HEK293 (cell line): Measurements from ENCODE around the gene PHYKPL.
A peak's percentile ranks its signal among the peaks of the same experiment; 100 is the strongest.

ENCODE experiments used
- CTCF ChIA-PET: fragments of 350-600 bp; formaldehyde crosslinking; extraction: SDS; loops from one replicate; lab custom pipeline; 2021; ENCODE audit warnings: antibody characterized with exemption; lab: Yijun Ruan, JAX
- POLR2A ChIA-PET: fragments of 300-600 bp; formaldehyde crosslinking; extraction: SDS; loops from one replicate; lab custom pipeline; 2020; ENCODE audit warnings: antibody characterized with exemption, inconsistent platforms; lab: Yijun Ruan, JAX
- H3K27ac ChIP-seq: fragments of 200-500 bp; sonication (Bioruptor generic); 2 replicates; pipeline ENCODE4 v1.5.1; 2014; ENCODE audit warnings: low read depth, low read length, control low read depth, inconsistent platforms; ENCODE audit errors: extremely low read depth
- H3K36me3 ChIP-seq, 2 experiments: fragments of 200-500 bp in 1 of 2; sonication (Bioruptor generic) in 1 of 2; 1 replicate in 1 of 2; 2 replicates in 1 of 2; pipeline ENCODE4 v1.5.1; 2014 to 2017; ENCODE audit warnings: inconsistent platforms in 2 of 2, low read length in 2 of 2; ENCODE audit not compliant: control insufficient read depth in 2 of 2, insufficient read depth in 1 of 2
- H3K4me1 ChIP-seq: fragments of 200-500 bp; sonication (Bioruptor generic); 2 replicates; pipeline ENCODE4 v1.5.1; 2014; ENCODE audit warnings: mild to moderate bottlenecking, low read length, inconsistent platforms; ENCODE audit not compliant: control insufficient read depth, insufficient read depth
- H3K4me3 ChIP-seq: 2 replicates; pipeline ENCODE4 v1.5.1; 2011; ENCODE audit warnings: low read depth, mild to moderate bottlenecking, control low read depth, low read length, moderate library complexity
- H3K9me3 ChIP-seq: fragments of 200-500 bp; sonication (Bioruptor generic); 2 replicates; pipeline ENCODE4 v1.5.1; 2014; ENCODE audit warnings: low read depth, low read length, inconsistent platforms; ENCODE audit not compliant: control insufficient read depth, insufficient read depth
- BCL11A ChIP-seq: fragments of 450-650 bp; formaldehyde crosslinking; IDR thresholded peaks from 2 replicates; pipeline ENCODE4 v1.5.1; 2016; ENCODE audit warnings: low read depth, missing biosample characterization, missing genetic modification characterization
- EGR2 ChIP-seq: fragments of 450-650 bp; formaldehyde crosslinking; IDR thresholded peaks from 2 replicates; pipeline ENCODE4 v1.5.1; 2016; ENCODE audit warnings: low read depth, missing biosample characterization, missing genetic modification characterization
- GLI4 ChIP-seq: fragments of 450-650 bp; formaldehyde crosslinking; IDR thresholded peaks from 2 replicates; pipeline ENCODE4 v1.5.1; 2016; ENCODE audit warnings: missing biosample characterization, missing genetic modification characterization
- KLF1 ChIP-seq: fragments of 450-650 bp; formaldehyde crosslinking; IDR thresholded peaks from 2 replicates; pipeline ENCODE4 v1.5.1; 2016; ENCODE audit warnings: missing biosample characterization, missing genetic modification characterization
- KLF17 ChIP-seq: fragments of 450-650 bp; formaldehyde crosslinking; IDR thresholded peaks from 2 replicates; pipeline ENCODE4 v1.5.1; 2016; ENCODE audit warnings: missing biosample characterization, missing genetic modification characterization
- REPIN1 ChIP-seq: fragments of 450-650 bp; formaldehyde crosslinking; IDR thresholded peaks from 2 replicates; pipeline ENCODE4 v1.5.1; 2017; ENCODE audit warnings: missing biosample characterization, missing genetic modification characterization, low read depth
- ZFP3 ChIP-seq: fragments of 450-650 bp; formaldehyde crosslinking; IDR thresholded peaks from 2 replicates; pipeline ENCODE4 v1.5.1; 2016; ENCODE audit warnings: low read depth, missing biosample characterization, missing genetic modification characterization
- ZNF132 ChIP-seq: fragments of 450-650 bp; formaldehyde crosslinking; IDR thresholded peaks from 2 replicates; pipeline ENCODE4 v1.5.1; 2017; ENCODE audit warnings: missing biosample characterization, missing genetic modification characterization, borderline replicate concordance
- ZNF202 ChIP-seq: fragments of 450-650 bp; formaldehyde crosslinking; IDR thresholded peaks from 2 replicates; pipeline ENCODE4 v1.5.1; 2016; ENCODE audit warnings: missing biosample characterization, missing genetic modification characterization, borderline replicate concordance
- ZNF366 ChIP-seq: fragments of 450-650 bp; formaldehyde crosslinking; conservative IDR thresholded peaks from 2 replicates; pipeline ENCODE4 v1.5.1; 2016; ENCODE audit warnings: missing biosample characterization, missing genetic modification characterization
- ZNF398 ChIP-seq: fragments of 450-650 bp; formaldehyde crosslinking; IDR thresholded peaks from 2 replicates; pipeline ENCODE4 v1.5.1; 2017; ENCODE audit warnings: missing biosample characterization, missing genetic modification characterization
- ZNF514 ChIP-seq: fragments of 450-650 bp; formaldehyde crosslinking; IDR thresholded peaks from 2 replicates; pipeline ENCODE4 v1.5.1; 2016; ENCODE audit warnings: missing biosample characterization, missing genetic modification characterization
- ZNF596 ChIP-seq: fragments of 450-650 bp; IDR thresholded peaks from 2 replicates; pipeline ENCODE4 v1.5.0; 2018; ENCODE audit warnings: missing biosample characterization, mild to moderate bottlenecking, missing genetic modification characterization, moderate library complexity
- ZNF660 ChIP-seq: fragments of 450-650 bp; IDR thresholded peaks from 2 replicates; pipeline ENCODE4 v1.5.1; 2018; ENCODE audit warnings: missing biosample characterization, mild to moderate bottlenecking, missing genetic modification characterization
- ZNF791 ChIP-seq: fragments of 450-650 bp; formaldehyde crosslinking; IDR thresholded peaks from 2 replicates; pipeline ENCODE4 v1.5.1; 2016; ENCODE audit warnings: missing biosample characterization, missing genetic modification characterization
- ZSCAN4 ChIP-seq: fragments of 450-650 bp; formaldehyde crosslinking; IDR thresholded peaks from 2 replicates; pipeline ENCODE4 v1.5.1; 2017; ENCODE audit warnings: missing biosample characterization, missing genetic modification characterization
- TF ChIP-seq, protein P1 (sequence below): sonication (generic); formaldehyde crosslinking; IDR thresholded peaks from 2 replicates; pipeline ENCODE4 v1.8.1; 2022; ENCODE audit warnings: mild to moderate bottlenecking, moderate library complexity, missing genetic modification reagents
- TF ChIP-seq, protein P2 (sequence below): fragments of 450-650 bp; formaldehyde crosslinking; IDR thresholded peaks from 2 replicates; pipeline ENCODE4 v1.5.1; 2016; ENCODE audit warnings: missing biosample characterization, missing genetic modification characterization

The PHYKPL gene

GRCh38 chr5:178250263-178250662 lies 17.7 kb upstream of the PHYKPL start (continued):
- TF ChIP-seq ZNF398 (no peak), ZNF791 (tag by site-specific recombination) (no peak), ZNF660 (tag by site-specific recombination) (no peak), ZNF132 (tag by site-specific recombination) (no peak), KLF17 (tag by site-specific recombination) (no peak), ZNF366 (tag by site-specific recombination) (no peak)
- TF ChIP-seq, all 188 proteins: peak for 0

DNA sequence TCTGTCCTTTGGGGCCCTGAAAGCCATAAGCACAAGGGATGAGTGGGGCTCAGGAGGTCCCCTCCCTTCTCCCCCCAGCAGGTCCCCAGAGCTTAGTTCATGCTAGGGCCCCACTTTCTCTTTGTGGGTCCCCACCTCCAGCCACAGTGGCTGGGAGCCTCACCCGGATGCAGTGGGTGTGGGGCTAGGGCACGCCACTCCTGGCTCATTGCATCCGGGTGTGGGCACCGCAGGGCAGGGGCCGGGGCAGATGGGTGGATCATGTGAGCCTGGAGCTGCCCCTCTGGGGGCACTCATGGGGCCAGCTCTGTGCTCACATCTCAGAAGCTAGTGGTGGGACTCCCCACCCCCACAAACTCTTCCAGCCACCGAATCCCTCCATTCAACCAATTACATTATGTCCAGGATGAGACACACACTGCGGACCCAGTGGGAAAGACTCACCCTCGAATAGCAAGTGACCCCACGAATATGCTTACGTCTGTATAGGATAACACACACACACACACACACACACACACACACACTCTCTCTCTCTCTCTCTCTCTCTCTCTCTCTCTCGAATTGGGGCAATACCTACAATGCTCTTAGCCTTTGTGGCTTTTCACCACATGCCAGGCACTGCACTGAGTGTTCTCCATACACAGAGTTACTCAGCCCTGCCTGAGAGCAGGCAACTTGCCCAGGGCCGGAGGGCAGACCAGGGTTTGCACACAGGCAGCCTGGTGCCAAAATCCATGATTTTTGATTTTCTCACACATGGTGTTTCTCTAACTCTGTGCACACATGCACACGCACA lies 16.8 kb upstream of the PHYKPL start:
- Histone ChIP-seq H3K9me3 (no peaks in the 10 kb centered on the region), H3K36me3 (no peaks in the 10 kb centered on the region), H3K4me3 (no peak overlapping the region), H3K27ac (no peak overlapping the region), H3K4me1 (no peaks in the 10 kb centered on the region)
- POLR2A ChIA-PET: interaction anchor here (0.6 kb wide), 1 partner anchor 145 kb away, joined by 4 read pairs; no protein-coding TSS in a partner anchor
- TF ChIP-seq, protein P1, sequence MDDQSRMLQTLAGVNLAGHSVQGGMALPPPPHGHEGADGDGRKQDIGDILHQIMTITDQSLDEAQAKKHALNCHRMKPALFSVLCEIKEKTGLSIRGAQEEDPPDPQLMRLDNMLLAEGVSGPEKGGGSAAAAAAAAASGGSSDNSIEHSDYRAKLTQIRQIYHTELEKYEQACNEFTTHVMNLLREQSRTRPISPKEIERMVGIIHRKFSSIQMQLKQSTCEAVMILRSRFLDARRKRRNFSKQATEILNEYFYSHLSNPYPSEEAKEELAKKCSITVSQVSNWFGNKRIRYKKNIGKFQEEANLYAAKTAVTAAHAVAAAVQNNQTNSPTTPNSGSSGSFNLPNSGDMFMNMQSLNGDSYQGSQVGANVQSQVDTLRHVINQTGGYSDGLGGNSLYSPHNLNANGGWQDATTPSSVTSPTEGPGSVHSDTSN (CRISPR knock-in tag): no peak
- TF ChIP-seq ZFP3 (tag by site-specific recombination): no peak
- no peak for TF ChIP-seq GLI4 (tag by site-specific recombination)
- no peak for TF ChIP-seq BCL11A (tag by site-specific recombination)
- TF ChIP-seq EGR2 (tag by site-specific recombination): no peak
- TF ChIP-seq ZNF202 (tag by site-specific recombination): no peak
- TF ChIP-seq KLF1 (tag by site-specific recombination): 0 out of 2 replicates have a peak, but pooled peaks have one; percentile 24
- TF ChIP-seq ZNF596 (tag by site-specific recombination): peak; percentile 78
- TF ChIP-seq REPIN1 (tag by site-specific recombination): no peak
- TF ChIP-seq ZNF514 (tag by site-specific recombination): no peak
- no peak for TF ChIP-seq ZNF366 (tag by site-specific recombination)
- TF ChIP-seq ZSCAN4 (tag by site-specific recombination): peak; percentile 53; the same call in 1 of the 2 replicates
- CTCF ChIA-PET: interaction anchor here (1.6 kb wide), 1 partner anchor 34 kb away, joined by 4 read pairs; no protein-coding TSS in a partner anchor

DNA sequence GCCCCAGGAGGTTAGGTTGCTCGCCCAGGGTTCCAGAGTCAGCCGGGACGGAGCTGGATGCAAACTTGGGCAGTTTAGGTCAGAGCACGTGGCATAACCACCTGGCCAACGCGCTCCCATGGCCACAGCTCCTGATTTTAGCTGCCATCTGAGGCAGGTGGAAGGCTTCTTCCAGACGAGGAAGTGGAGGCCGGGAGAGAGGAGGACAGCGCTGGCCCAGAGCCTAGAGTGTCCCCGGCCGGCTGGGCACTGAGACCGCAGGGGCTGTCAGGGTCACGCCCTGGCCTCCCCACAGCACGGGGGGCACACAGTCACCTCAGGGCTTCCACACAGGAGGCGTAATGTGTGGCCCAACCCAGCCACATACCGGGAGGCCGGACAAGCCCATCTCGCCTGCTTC lies 16.1 kb upstream of the PHYKPL start:
- ChIA-PET POLR2A (no interaction called here), CTCF (interaction anchor here (1.6 kb wide), 1 partner anchor 35 kb away, joined by 4 read pairs; no protein-coding TSS in a partner anchor)
- TF ChIP-seq, protein P2, sequence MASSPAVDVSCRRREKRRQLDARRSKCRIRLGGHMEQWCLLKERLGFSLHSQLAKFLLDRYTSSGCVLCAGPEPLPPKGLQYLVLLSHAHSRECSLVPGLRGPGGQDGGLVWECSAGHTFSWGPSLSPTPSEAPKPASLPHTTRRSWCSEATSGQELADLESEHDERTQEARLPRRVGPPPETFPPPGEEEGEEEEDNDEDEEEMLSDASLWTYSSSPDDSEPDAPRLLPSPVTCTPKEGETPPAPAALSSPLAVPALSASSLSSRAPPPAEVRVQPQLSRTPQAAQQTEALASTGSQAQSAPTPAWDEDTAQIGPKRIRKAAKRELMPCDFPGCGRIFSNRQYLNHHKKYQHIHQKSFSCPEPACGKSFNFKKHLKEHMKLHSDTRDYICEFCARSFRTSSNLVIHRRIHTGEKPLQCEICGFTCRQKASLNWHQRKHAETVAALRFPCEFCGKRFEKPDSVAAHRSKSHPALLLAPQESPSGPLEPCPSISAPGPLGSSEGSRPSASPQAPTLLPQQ (tag by site-specific recombination): no peak
- no peak for TF ChIP-seq EGR2 (tag by site-specific recombination)
- no peaks in the 10 kb centered on the region for H3K9me3 ChIP-seq
- H3K27ac ChIP-seq: no peak overlapping the region
- no peaks in the 10 kb centered on the region for H3K4me1 ChIP-seq
- no peak overlapping the region for H3K4me3 ChIP-seq
- no peaks in the 10 kb centered on the region for H3K36me3 ChIP-seq
